Mucosa of rectum (tissue), 2 donors: ENCODE data around the gene ZSCAN18.
A peak's percentile ranks its signal among the peaks of the same experiment; 100 is the strongest.

Experiments used
- H3K27ac ChIP-seq, 2 donors: one replicate each; pipeline ENCODE4 v1.7.0; 2013; ENCODE audit warnings: inconsistent platforms in 2 of 2, low read depth in 2 of 2, low read length in 2 of 2
- H3K27me3 ChIP-seq, 2 donors: one replicate each; pipeline ENCODE4 v1.7.0; 2013; ENCODE audit warnings: low read length in 2 of 2; ENCODE audit not compliant: control insufficient read depth in 2 of 2, insufficient read depth in 2 of 2
- H3K36me3 ChIP-seq, 2 donors: one replicate each; pipeline ENCODE4 v1.7.0; 2013; ENCODE audit warnings: low read length in 2 of 2; ENCODE audit not compliant: control insufficient read depth in 2 of 2, insufficient read depth in 2 of 2
- H3K4me1 ChIP-seq, 2 donors: one replicate each; pipeline ENCODE4 v1.7.0; 2013; ENCODE audit warnings: low read length in 2 of 2, mild to moderate bottlenecking in 1 of 2; ENCODE audit not compliant: control insufficient read depth in 2 of 2, insufficient read depth in 2 of 2
- H3K4me3 ChIP-seq, 2 donors: one replicate each; pipeline ENCODE4 v1.7.0; 2013; ENCODE audit warnings: low read length in 2 of 2
- H3K9ac ChIP-seq, 2 donors: one replicate each; pipeline ENCODE4 v1.7.0; 2013; ENCODE audit warnings: low read length in 2 of 2, low read depth in 1 of 2, mild to moderate bottlenecking in 1 of 2
- H3K9me3 ChIP-seq, 2 donors: one replicate each; pipeline ENCODE4 v1.7.0; 2013; ENCODE audit warnings: low read length in 2 of 2; ENCODE audit not compliant: control insufficient read depth in 2 of 2
- donor health status: healthy.
- donor health status: Normal muscosa, but diverticular disease.

The ZSCAN18 gene

GRCh38 chr19:58045411-58046050 lies 52.5 kb downstream of the ZSCAN18 start:
- Histone ChIP-seq H3K9me3 (peaks cover 2 to 12% of the 10 kb centered on the region in 2 donors), H3K27ac (no peak overlapping the region), H3K4me1 (no peaks in the 10 kb centered on the region), H3K27me3 (no peaks in the 10 kb centered on the region), H3K4me3 (no peak overlapping the region), H3K36me3 (no peaks in the 10 kb centered on the region), H3K9ac (no peak overlapping the region)

- Histone ChIP-seq H3K27me3 (no peaks in the 10 kb centered on the region), H3K9ac (no peak overlapping the region), H3K27ac (no peak overlapping the region), H3K9me3 (peaks cover 2 to 12% of the 10 kb centered on the region in 2 donors), H3K4me1 (no peaks in the 10 kb centered on the region), H3K4me3 (no peak overlapping the region), H3K36me3 (no peaks in the 10 kb centered on the region)
Observed at GRCh38 chr19:58044886-58045285, 53.1 kb downstream of the ZSCAN18 start.

GRCh38 chr19:58044391-58044790 lies 53.6 kb downstream of the ZSCAN18 start:
- Histone ChIP-seq H3K9me3 (peaks cover 2 to 10% of the 10 kb centered on the region in 2 donors), H3K36me3 (no peaks in the 10 kb centered on the region), H3K27ac (no peak overlapping the region), H3K4me1 (no peaks in the 10 kb centered on the region), H3K4me3 (no peak overlapping the region), H3K9ac (no peak overlapping the region), H3K27me3 (no peaks in the 10 kb centered on the region)

GRCh38 chr19:58042495-58043340 lies 55.3 kb downstream of the ZSCAN18 start:
- no peaks in the 10 kb centered on the region for H3K36me3 ChIP-seq
- H3K27ac ChIP-seq, result no peak overlapping the region
- H3K4me3 ChIP-seq, result no peak overlapping the region
- H3K4me1 ChIP-seq, result no peaks in the 10 kb centered on the region
- no peak overlapping the region for H3K9ac ChIP-seq
- no peaks in the 10 kb centered on the region for H3K27me3 ChIP-seq
- H3K9me3 ChIP-seq, result peaks cover 2 to 10% of the 10 kb centered on the region in 2 donors

GRCh38 chr19:58040751-58041525 lies 57.1 kb downstream of the ZSCAN18 start:
- no peak overlapping the region for H3K27ac ChIP-seq
- no peak overlapping the region for H3K4me3 ChIP-seq
- H3K9me3 ChIP-seq, result peaks cover 2 to 6% of the 10 kb centered on the region in 2 donors
- no peaks in the 10 kb centered on the region for H3K27me3 ChIP-seq
- no peak overlapping the region for H3K9ac ChIP-seq
- no peaks in the 10 kb centered on the region for H3K4me1 ChIP-seq
- H3K36me3 ChIP-seq, result no peaks in the 10 kb centered on the region

- H3K9me3 ChIP-seq, result peaks cover 0 to 2% of the 10 kb centered on the region in 2 donors
Observed at GRCh38 chr19:58038688-58039204, 59.3 kb downstream of the ZSCAN18 start.

GRCh38 chr19:58037927-58038687 lies 59.9 kb downstream of the ZSCAN18 start:
- H3K27ac ChIP-seq, result no peak overlapping the region
- H3K36me3 ChIP-seq, result no peaks in the 10 kb centered on the region
- peak overlapping the region in 1 of 2 donors; percentile 23 for H3K4me3 ChIP-seq
- peaks cover 0 to 2% of the 10 kb centered on the region in 2 donors for H3K9me3 ChIP-seq
- H3K4me1 ChIP-seq, result no peaks in the 10 kb centered on the region
- no peak overlapping the region for H3K9ac ChIP-seq
- no peaks in the 10 kb centered on the region for H3K27me3 ChIP-seq

More at GRCh38 chr19:58038688-58039204, 59.3 kb downstream of the ZSCAN18 start:
- no peaks in the 10 kb centered on the region for H3K27me3 ChIP-seq
- no peak overlapping the region for H3K9ac ChIP-seq
- no peak overlapping the region for H3K4me3 ChIP-seq
- no peaks in the 10 kb centered on the region for H3K36me3 ChIP-seq
- no peak overlapping the region for H3K27ac ChIP-seq
- no peaks in the 10 kb centered on the region for H3K4me1 ChIP-seq

GRCh38 chr19:58035863-58036262 lies 62.2 kb downstream of the ZSCAN18 start:
- Histone ChIP-seq H3K9me3 (peaks cover 0 to 3% of the 10 kb centered on the region in 2 donors), H3K36me3 (no peaks in the 10 kb centered on the region), H3K27me3 (no peaks in the 10 kb centered on the region), H3K27ac (no peak overlapping the region), H3K9ac (no peak overlapping the region), H3K4me3 (no peak overlapping the region), H3K4me1 (no peaks in the 10 kb centered on the region)

GRCh38 chr19:58034477-58034793 lies 63.6 kb downstream of the ZSCAN18 start:
- Histone ChIP-seq H3K9me3 (peaks cover 0 to 3% of the 10 kb centered on the region in 2 donors), H3K4me1 (no peaks in the 10 kb centered on the region), H3K27me3 (no peaks in the 10 kb centered on the region), H3K9ac (no peak overlapping the region), H3K4me3 (no peak overlapping the region), H3K36me3 (no peaks in the 10 kb centered on the region), H3K27ac (no peak overlapping the region)
